ENCODE measurements around the gene KCNK7.

- TF ChIP-seq, protein P1, sequence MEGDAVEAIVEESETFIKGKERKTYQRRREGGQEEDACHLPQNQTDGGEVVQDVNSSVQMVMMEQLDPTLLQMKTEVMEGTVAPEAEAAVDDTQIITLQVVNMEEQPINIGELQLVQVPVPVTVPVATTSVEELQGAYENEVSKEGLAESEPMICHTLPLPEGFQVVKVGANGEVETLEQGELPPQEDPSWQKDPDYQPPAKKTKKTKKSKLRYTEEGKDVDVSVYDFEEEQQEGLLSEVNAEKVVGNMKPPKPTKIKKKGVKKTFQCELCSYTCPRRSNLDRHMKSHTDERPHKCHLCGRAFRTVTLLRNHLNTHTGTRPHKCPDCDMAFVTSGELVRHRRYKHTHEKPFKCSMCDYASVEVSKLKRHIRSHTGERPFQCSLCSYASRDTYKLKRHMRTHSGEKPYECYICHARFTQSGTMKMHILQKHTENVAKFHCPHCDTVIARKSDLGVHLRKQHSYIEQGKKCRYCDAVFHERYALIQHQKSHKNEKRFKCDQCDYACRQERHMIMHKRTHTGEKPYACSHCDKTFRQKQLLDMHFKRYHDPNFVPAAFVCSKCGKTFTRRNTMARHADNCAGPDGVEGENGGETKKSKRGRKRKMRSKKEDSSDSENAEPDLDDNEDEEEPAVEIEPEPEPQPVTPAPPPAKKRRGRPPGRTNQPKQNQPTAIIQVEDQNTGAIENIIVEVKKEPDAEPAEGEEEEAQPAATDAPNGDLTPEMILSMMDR (IDR thresholded peaks at IDR 0.05; ENCODE audit: borderline replicate concordance, extremely low read depth, low read length, poor library complexity, severe bottlenecking) = no peak
- TF ChIP-seq EZH2 (IDR thresholded peaks at IDR 0.05; ENCODE audit: borderline replicate concordance, low read depth, low read length, severe bottlenecking) = no peak
Measured at GRCh38 chr11:65611758-65612603, 16.4 kb upstream of the KCNK7 start.
